GM23338 (cell line): ENCODE measurements around the gene DDB1. TPM values are rescaled to one million over a fixed set of nuclear protein-coding genes. Genes with fewer than 3 reads are reported as not detected.

Experiments used
- ATAC-seq: fragments of 200-7000 bp; cut with Tn5 transposase; 3 replicates; pipeline ENCODE4 v1.9.1; 2020
- DNase-seq: peaks from one replicate; pipeline ENCODE4 v3.0.0-alpha.2; 2015; ENCODE audit warnings: low spot score
- H2AFZ ChIP-seq: fragments of 200-600 bp; sonication (generic); 2 replicates; pipeline ENCODE4 v1.8.0; 2016; ENCODE audit warnings: antibody characterized with exemption, mild to moderate bottlenecking, moderate library complexity
- H3F3A ChIP-seq: fragments of 200-600 bp; sonication (generic); replicated peaks from 2 replicates; pipeline ENCODE4 v1.8.0; 2017; ENCODE audit warnings: antibody characterized with exemption, mixed run types, low read depth
- H3K27ac ChIP-seq: fragments of 200-600 bp; sonication (generic); 2 replicates; pipeline ENCODE4 v1.6.1; 2016; ENCODE audit warnings: low read depth
- H3K27me3 ChIP-seq: fragments of 200-600 bp; sonication (generic); 2 replicates; pipeline ENCODE4 v1.8.0; 2016; ENCODE audit warnings: mild to moderate bottlenecking, mixed run types, moderate library complexity; ENCODE audit not compliant: insufficient read depth
- H3K36me3 ChIP-seq: fragments of 200-600 bp; sonication (generic); 2 replicates; pipeline ENCODE4 v1.8.0; 2016; ENCODE audit warnings: mild to moderate bottlenecking; ENCODE audit not compliant: insufficient read depth
- H3K4me1 ChIP-seq: fragments of 200-600 bp; sonication (generic); 2 replicates; pipeline ENCODE4 v1.8.0; 2016; ENCODE audit warnings: mild to moderate bottlenecking, moderate library complexity; ENCODE audit not compliant: insufficient read depth
- H3K4me2 ChIP-seq: fragments of 200-600 bp; sonication (generic); 2 replicates; pipeline ENCODE4 v1.7.1; 2017; ENCODE audit warnings: mixed run types
- H3K4me3 ChIP-seq: fragments of 200-600 bp; sonication (generic); 2 replicates; pipeline ENCODE4 v1.6.1; 2016; ENCODE audit warnings: mixed run types
- H3K79me2 ChIP-seq: fragments of 200-600 bp; sonication (generic); replicated peaks from 2 replicates; pipeline ENCODE4 v1.8.0; 2017; ENCODE audit warnings: mild to moderate bottlenecking; ENCODE audit not compliant: insufficient read depth
- H3K9me2 ChIP-seq: fragments of 200-600 bp; sonication (generic); 2 replicates; pipeline ENCODE4 v1.8.0; 2017; ENCODE audit not compliant: insufficient read depth
- H4K20me1 ChIP-seq: fragments of 200-600 bp; sonication (generic); replicated peaks from 2 replicates; pipeline ENCODE4 v1.8.0; 2017; ENCODE audit warnings: mild to moderate bottlenecking; ENCODE audit not compliant: insufficient read depth
- H3K27ac Mint-ChIP-seq: 2 replicates; pipeline ENCODE4 v1.8.0; 2020; ENCODE audit warnings: inconsistent platforms, mild to moderate bottlenecking, moderate library complexity, mixed read lengths
- H3K27me3 Mint-ChIP-seq: 3 replicates; pipeline ENCODE4 v1.8.0; 2022; ENCODE audit warnings: low read depth, mild to moderate bottlenecking, moderate library complexity, mixed read lengths, inconsistent platforms; ENCODE audit not compliant: insufficient read depth, poor library complexity
- H3K36me3 Mint-ChIP-seq: 3 replicates; pipeline ENCODE4 v1.8.0; 2021; ENCODE audit warnings: low read depth, mild to moderate bottlenecking, inconsistent platforms, moderate library complexity, mixed read lengths
- H3K4me1 Mint-ChIP-seq: 3 replicates; pipeline ENCODE4 v1.8.0; 2020; ENCODE audit warnings: mild to moderate bottlenecking, inconsistent platforms, mixed read lengths
- H3K4me3 Mint-ChIP-seq: 3 replicates; pipeline ENCODE4 v1.8.0; 2021; ENCODE audit warnings: moderate library complexity, mild to moderate bottlenecking, inconsistent platforms, mixed read lengths
- H3K9me3 Mint-ChIP-seq: 3 replicates; pipeline ENCODE4 v1.8.0; 2020; ENCODE audit warnings: moderate library complexity, mild to moderate bottlenecking, inconsistent platforms, mixed read lengths
- CREB1 ChIP-seq: fragments of 250-450 bp; sonication (Bioruptor Pico); IDR thresholded peaks from 2 replicates; pipeline ENCODE4 v1.5.0; 2020; ENCODE audit warnings: low read depth, mild to moderate bottlenecking, moderate library complexity
- ZNF462 ChIP-seq: fragments of 250-450 bp; sonication (Bioruptor Pico); IDR thresholded peaks from 2 replicates; pipeline ENCODE4 v1.5.0; 2020; ENCODE audit warnings: mild to moderate bottlenecking, moderate library complexity
- polyA plus RNA-seq: library from polyadenylated mRNA; unstranded; fragments of >200 nt; fragmentation: Nextera tagmentation; extraction: Ambion mirVana; gene quantifications from 2 replicates; pipeline ENCODE4 v1.2.1, GENCODE V29; 2016
- total RNA-seq: library from RNA; depleted of rRNA; stranded (reverse); fragments of >200 nt; shearing (Covaris generic); gene quantifications from 2 replicates; pipeline ENCODE4 v1.2.3, GENCODE V29; 2014
- TF ChIP-seq, protein P1 (sequence below): IDR thresholded peaks from 2 replicates; pipeline ENCODE4 v1.6.1; 2016; ENCODE audit warnings: antibody characterized with exemption

DDB1 gene
- total and polyA plus RNA-seq, 2 experiments from 2014 or later: 102 to 282 TPM

DNA sequence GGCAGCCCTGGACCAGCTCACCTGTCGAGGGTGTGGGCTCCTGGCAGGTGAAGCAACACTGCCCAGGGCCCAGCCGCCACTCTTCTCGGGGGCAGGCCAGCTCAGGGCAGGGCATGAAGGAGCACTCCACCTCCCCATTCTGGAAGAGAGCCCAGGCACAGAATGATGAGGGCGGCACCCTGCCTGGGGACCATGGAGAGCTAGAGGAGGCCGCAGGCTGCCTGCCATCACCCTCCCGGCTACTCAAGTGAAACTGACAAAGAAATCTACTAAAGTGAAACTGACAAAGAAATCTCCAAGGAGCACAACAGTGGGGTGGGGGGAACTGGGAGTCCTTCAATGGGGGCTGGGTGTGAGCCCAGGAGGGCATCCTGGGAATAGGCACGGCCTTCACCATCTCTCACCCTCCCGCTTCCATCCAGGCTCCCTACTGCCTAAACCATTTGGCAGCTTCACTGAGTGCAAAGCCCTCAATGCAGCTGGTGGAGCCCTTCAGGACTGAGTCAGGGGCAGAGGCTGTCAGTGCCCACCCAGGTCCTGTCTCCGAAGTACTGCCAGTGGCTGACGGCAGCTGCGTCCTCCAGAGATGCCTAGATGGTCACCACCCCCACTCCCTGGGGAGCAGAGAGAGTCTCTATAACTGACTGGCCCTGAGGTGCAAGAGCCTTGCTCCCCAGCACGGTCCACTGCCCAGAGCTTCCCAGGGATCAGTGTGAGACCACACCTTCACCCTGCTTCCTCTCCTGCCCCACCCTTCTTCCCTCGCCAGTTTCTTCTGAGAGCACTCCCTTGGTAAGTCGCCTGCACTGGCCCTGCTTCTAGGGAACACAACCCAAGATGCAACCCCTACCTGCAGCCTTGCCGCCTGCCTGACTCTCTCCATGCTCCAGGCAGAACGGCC lies 59.5 kb downstream of the DDB1 start (continued):
- TF ChIP-seq ZNF462 (CRISPR knock-in tag): no peak
- TF ChIP-seq, protein P1, sequence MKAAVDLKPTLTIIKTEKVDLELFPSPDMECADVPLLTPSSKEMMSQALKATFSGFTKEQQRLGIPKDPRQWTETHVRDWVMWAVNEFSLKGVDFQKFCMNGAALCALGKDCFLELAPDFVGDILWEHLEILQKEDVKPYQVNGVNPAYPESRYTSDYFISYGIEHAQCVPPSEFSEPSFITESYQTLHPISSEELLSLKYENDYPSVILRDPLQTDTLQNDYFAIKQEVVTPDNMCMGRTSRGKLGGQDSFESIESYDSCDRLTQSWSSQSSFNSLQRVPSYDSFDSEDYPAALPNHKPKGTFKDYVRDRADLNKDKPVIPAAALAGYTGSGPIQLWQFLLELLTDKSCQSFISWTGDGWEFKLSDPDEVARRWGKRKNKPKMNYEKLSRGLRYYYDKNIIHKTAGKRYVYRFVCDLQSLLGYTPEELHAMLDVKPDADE: no peak

- Histone ChIP-seq H3K9me2 (no peaks in the 10 kb centered on the region), H3K27ac (no peak overlapping the region), H3F3A (no peaks in the 10 kb centered on the region), H4K20me1 (peaks cover 3% of the 10 kb centered on the region; the same call in 1 of the 2 replicates), H3K4me3 (no peak overlapping the region), H3K27me3 (no peaks in the 10 kb centered on the region), H2AFZ (no peak overlapping the region), H3K79me2 (no peaks in the 10 kb centered on the region), H3K36me3 (no peaks in the 10 kb centered on the region; the same call in 1 of the 2 replicates), H3K4me1 (no peaks in the 10 kb centered on the region), H3K4me2 (no peak overlapping the region)
- Mint-ChIP-seq H3K36me3 (peaks cover 11% of the 10 kb centered on the region; the same call in 2 of the 3 replicates), H3K27me3 (peaks cover 3% of the 10 kb centered on the region), H3K9me3 (no peaks in the 10 kb centered on the region), H3K27ac (no peak overlapping the region), H3K4me1 (0 out of 3 replicates have a peak, but pooled peaks cover under 1% of the 10 kb centered on the region), H3K4me3 (no peak overlapping the region)
- ATAC-seq (no peak), DNase-seq (no peak)
- TF ChIP-seq CREB1: no peak
- TF ChIP-seq, protein P1: no peak
Observed at GRCh38 chr11:61272731-61273130, 60.2 kb downstream of the DDB1 start.
